ENCODE data around the gene CDH26.

The CDH26 gene

GRCh38 chr20:59988141-59988540 is 29.9 kb downstream of the CDH26 start:
- peak; percentile 8 for DNase-seq

DNA sequence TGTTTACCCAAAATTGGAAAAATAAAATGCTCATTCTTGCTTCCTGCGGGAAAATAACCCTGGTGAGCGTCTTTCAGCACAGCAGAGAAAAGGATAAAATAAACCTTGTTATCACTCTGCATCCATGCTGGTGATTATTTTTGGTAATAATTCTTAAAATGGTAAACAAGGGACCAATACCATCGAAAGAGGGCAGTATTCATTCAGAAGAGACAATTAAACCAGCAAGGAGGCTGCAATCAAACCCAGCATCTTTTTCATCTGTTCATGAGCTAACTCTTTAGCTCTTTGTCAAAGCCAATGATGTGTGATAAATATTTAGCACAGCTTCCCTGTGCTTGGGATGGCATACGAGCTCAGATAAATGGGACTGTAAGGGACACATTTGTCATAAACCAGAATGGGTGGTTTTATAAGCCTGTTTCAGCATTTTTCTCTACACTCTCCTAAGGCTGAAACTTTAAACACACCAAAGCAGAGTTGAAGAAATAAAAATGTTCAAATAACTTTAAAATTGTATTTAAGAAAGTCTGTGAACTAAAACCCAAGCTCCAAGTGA is 34.4 kb downstream of the CDH26 start:
- no peak for DNase-seq

DNA sequence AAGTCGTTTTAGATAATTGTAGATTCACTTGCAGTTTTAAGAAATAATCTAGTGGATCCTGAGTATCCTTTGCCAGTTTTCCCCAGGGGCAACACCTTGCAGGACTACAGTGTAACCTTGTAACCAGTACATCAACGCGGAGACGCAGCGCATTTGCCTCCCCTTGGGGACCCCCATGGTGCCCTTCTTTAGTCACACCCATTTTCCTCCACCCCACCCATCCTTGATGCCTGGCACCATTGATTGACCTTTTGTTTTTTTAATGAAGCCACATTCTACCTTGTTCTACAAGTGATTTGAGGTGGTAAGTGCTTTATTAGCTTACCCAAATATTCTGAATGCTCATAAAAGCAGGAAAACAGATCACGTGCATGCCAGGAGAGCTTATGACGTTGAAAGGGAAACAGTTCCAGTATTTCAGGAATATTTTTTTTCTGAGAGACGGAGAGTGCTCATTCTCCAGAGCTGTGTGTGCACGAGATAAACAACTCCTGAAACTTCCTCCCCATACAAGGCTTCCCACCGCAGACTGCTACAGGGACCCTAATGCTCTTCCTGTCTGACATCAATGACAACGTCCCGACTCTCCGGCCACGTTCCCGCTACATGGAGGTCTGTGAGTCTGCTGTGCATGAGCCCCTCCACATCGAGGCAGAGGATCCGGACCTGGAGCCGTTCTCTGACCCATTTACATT is 35.7 kb downstream of the CDH26 start:
- DNase-seq: no peak

GRCh38 chr20:59994697-59995122 is 36.5 kb downstream of the CDH26 start:
- DNase-seq: peak; percentile 65

GRCh38 chr20:59996108-59996507 is 37.9 kb downstream of the CDH26 start:
- DNase-seq: no peak

- no peak for DNase-seq
Observed at GRCh38 chr20:59997896-59998295, 39.7 kb downstream of the CDH26 start.

DNA sequence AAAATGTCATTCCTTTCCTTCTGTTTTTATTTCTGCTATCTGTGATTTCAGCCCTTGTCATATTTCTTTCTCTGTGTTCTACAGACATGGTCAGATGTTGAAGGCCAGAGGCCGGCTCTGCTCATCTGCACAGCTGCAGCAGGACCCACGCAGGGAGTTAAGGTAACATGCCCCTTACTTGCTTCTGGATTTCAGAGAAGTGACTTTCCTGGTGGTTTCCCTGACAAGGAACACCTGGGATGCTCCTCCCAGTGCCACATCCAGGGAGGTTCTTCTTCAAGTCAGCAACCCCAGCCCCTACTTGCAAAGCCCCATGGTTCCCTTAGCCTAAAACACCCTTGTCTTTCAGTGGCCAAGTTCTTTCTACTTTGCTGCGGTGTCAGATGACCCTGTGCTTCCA is 41.3 kb downstream of the CDH26 start:
- DNase-seq: no peak

DNA sequence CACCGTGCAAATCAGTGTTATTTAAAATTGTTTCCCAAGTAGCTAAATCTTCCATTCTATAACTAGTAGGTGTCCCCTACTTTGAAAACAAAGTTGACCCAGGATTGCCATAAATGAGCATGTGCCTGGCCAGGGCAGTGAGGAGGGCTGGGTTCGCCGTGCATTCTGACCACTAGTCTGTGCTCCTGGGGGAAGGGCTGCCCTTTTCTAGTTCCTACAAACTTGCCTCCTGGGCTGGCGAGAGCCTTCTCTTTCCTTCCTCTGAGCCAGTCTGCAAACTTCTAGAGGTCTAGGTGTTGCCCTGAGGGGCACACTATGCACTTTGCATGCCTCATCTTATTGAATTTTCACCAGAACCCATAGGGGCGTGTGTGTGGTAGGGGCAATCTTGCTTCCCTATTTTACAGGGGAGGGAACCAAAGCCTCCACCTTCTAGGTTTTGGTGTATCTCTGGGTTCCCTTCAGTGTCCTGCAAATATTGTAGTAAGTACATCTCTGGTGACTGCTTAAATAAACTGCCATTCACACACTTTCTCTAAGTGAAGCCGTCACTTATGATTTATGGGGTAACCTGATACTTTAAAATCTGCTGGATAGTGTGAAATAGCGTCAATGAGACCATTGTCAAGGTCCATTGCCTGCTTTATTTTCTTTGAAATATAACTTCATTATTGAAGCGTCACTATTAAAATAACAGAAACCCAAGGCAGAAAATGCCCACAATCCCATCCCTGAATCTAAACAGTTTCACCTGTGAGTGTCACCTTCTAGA is 42.2 kb downstream of the CDH26 start:
- no peak for DNase-seq

DNA sequence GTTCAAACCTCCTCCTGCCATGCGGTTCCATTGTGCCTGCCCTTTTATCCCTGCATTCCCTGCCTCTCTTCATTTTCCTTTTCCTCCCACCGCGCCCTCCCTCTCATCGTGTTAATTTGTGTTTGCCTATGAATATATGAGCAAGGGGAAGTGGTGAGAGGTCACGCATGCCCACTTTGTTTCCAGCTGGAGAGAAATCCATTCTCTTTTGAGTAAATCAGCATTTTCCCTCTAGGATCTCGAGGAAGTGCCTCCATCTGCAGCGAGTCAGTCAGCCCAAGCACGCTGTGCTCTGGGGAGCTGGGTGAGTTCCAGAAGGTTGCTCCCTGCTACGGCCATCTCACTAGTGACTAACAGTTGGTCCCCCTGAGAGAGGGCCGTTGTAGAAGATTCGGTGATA is 42.9 kb downstream of the CDH26 start:
- no peak for DNase-seq

GRCh38 chr20:60003776-60004175 is 45.6 kb downstream of the CDH26 start:
- DNase-seq: no peak

DNA sequence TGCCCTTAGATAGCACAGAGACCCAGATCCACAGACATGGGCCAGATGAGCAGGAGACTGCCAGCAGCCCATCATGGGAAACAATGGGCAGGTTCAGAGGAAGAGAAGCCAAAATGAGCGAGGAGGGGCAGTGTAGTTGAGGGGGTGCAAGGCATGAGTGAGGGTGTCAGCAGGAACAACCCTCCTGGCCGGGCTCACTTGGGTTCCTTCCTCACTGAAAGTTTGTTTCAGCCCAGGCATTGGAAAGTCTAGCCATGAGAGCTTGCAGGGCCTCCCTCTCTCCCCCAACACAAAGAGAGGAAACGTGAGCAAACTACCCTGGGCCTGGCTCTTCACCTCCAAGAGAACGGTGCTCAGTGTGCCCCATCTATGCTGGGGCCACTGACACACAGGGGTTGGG is 48.0 kb downstream of the CDH26 start:
- no peak for DNase-seq

GRCh38 chr20:60007464-60007863 is 49.2 kb downstream of the CDH26 start:
- no peak for DNase-seq

GRCh38 chr20:60008130-60008808 is 50.0 kb downstream of the CDH26 start:
- no peak for DNase-seq

- DNase-seq: no peak
Observed at GRCh38 chr20:60009318-60009717, 51.1 kb downstream of the CDH26 start.

- no peak for DNase-seq
Observed at GRCh38 chr20:60009826-60010616, 51.8 kb downstream of the CDH26 start.

DNA sequence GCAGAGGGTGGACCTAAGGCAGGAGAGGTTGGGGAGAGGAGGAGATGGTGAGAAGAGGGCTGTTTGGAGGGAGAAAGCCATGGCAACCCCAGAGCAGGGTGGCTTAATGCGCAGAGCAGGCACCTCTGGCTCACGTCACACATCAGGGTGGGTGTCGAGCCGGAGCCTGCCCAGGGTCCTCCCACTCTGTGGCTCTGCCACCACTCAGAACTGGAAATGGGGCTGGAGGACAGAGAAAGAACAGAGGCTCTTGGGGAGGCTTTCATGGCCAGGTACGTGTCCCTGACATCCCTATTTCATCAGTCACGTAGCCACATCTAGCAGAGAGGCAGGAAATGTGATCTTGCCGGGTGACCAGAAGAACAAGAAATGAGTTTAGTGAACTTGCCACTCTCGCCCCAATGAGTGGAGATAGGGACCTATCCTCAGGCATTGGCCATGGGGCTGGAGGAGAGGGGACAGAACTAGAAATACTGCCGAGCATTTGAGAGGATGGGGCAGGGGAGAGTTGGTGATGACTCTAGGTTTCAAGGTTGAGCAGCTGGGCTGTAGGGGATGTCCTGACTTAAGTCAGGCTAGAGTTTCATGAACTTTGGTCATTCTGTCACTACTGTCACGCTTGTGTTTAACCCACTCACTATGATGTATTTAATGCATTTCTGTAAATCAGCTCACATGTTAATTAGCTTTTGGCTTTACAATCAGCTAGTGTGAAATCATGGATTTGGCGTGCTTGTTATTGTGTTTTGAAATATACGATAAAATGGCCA is 52.7 kb downstream of the CDH26 start:
- no peak for DNase-seq

GRCh38 chr20:60011512-60012507 is 53.6 kb downstream of the CDH26 start:
- peak; percentile 77 for DNase-seq

- no peak for DNase-seq
Observed at GRCh38 chr20:60013296-60014139, 55.3 kb downstream of the CDH26 start.

GRCh38 chr20:60016406-60016805 is 58.2 kb downstream of the CDH26 start:
- DNase-seq: no peak

- DNase-seq: no peak
Observed at GRCh38 chr20:60020251-60020650, 62.0 kb downstream of the CDH26 start.
